Endothelial cell of umbilical vein (primary cell): Measurements from ENCODE around the gene SRP68. TPM values are rescaled to one million over a fixed set of nuclear protein-coding genes. Genes with fewer than 3 reads are reported as not detected.

Experiments used
- BruUV-seq: library from RNA; stranded (reverse); fragments of 400-500 nt; replicated peaks from 2 replicates; lab custom pipeline; 2021; lab: Mats Ljungman, UMichigan
- CTCF ChIA-PET: fragments of 300-600, 350-600 bp; sonication (Branson Sonifier 250); formaldehyde crosslinking; loops from one replicate; lab custom pipeline; 2021; ENCODE audit warnings: antibody characterized with exemption, inconsistent platforms; lab: Charles Lee
- POLR2A ChIA-PET: fragments of 300-600, 350-600 bp; sonication (Branson Sonifier 250); formaldehyde crosslinking; loops from one replicate; lab custom pipeline; 2021; ENCODE audit warnings: antibody characterized with exemption, inconsistent platforms; lab: Charles Lee
- DNase-seq: peaks from one replicate; pipeline ENCODE4 v3.0.0-alpha.2; 2011; ENCODE audit warnings: low read depth, low spot score
- FAIRE-seq: peaks from 2 replicates; lab custom pipeline; 2011; peaks lifted over from hg19 to GRCh38; lab: Jason Lieb, UNC
- H2AFZ ChIP-seq: 2 replicates; pipeline ENCODE4 v1.6.0; 2012; ENCODE audit warnings: low read depth, low read length, control low read depth, inconsistent platforms
- H3K27ac ChIP-seq: 2 replicates; pipeline ENCODE4 v1.5.1; 2011; ENCODE audit warnings: low read depth, mild to moderate bottlenecking, control low read depth, low read length, moderate library complexity; ENCODE audit not compliant: insufficient read depth
- H3K27me3 ChIP-seq, 2 experiments: 2 replicates each; pipeline versions ENCODE4 v1.6.0 to v1.6.1; 2011; ENCODE audit warnings: low read length in 2 of 2, mixed read lengths in 1 of 2; ENCODE audit not compliant: control insufficient read depth in 2 of 2, insufficient read depth in 2 of 2
- H3K36me3 ChIP-seq, 2 experiments: 2 replicates in 1 of 2; 3 replicates in 1 of 2; pipeline ENCODE4 v1.5.1; 2011; ENCODE audit warnings: low read length in 2 of 2, mild to moderate bottlenecking in 1 of 2, moderate library complexity in 1 of 2; ENCODE audit not compliant: control insufficient read depth in 2 of 2, insufficient read depth in 2 of 2; ENCODE audit errors: extremely low read depth in 1 of 2
- H3K4me1 ChIP-seq: 3 replicates; pipeline ENCODE4 v1.5.1; 2011; ENCODE audit warnings: mild to moderate bottlenecking, low read length; ENCODE audit not compliant: control insufficient read depth, insufficient read depth; ENCODE audit errors: extremely low read depth
- H3K4me2 ChIP-seq: 2 replicates; pipeline ENCODE4 v1.6.1; 2011; ENCODE audit warnings: low read length, control low read depth, mixed read lengths; ENCODE audit not compliant: insufficient read depth
- H3K4me3 ChIP-seq, 3 experiments: fragments of 200-600 bp in 1 of 3; sonication (generic), shearing (Covaris generic) in 1 of 3; replicated peaks in 1 of 3; 2 replicates each; pipeline ENCODE4 v1.5.1; 2011 to 2016; ENCODE audit warnings: control low read depth in 3 of 3, low read length in 3 of 3, mild to moderate bottlenecking in 2 of 3, inconsistent platforms in 1 of 3, low read depth in 1 of 3, moderate library complexity in 1 of 3; ENCODE audit not compliant: insufficient read depth in 1 of 3
- H3K79me2 ChIP-seq: 2 replicates; pipeline ENCODE4 v1.6.0; 2012; ENCODE audit warnings: low read length, inconsistent platforms; ENCODE audit not compliant: control insufficient read depth, insufficient read depth
- H3K9ac ChIP-seq: replicated peaks from 2 replicates; pipeline ENCODE3; 2011; ENCODE audit warnings: low read length, control low read depth; ENCODE audit not compliant: insufficient read depth; ENCODE audit errors: extremely low read depth
- H3K9me1 ChIP-seq: replicated peaks from 3 replicates; pipeline ENCODE4 v1.6.0; 2011; ENCODE audit warnings: mild to moderate bottlenecking, low read length; ENCODE audit not compliant: control insufficient read depth, insufficient read depth; ENCODE audit errors: extremely low read depth
- H3K9me3 ChIP-seq: replicated peaks from 2 replicates; pipeline ENCODE4 v1.5.1; 2012; ENCODE audit warnings: low read length, inconsistent platforms; ENCODE audit not compliant: control insufficient read depth, insufficient read depth
- H4K20me1 ChIP-seq: replicated peaks from 2 replicates; pipeline ENCODE3; 2011; ENCODE audit warnings: mild to moderate bottlenecking, low read length; ENCODE audit not compliant: control insufficient read depth, insufficient read depth; ENCODE audit errors: extremely low read depth
- FOS ChIP-seq: IDR thresholded peaks from 2 replicates; pipeline ENCODE4 v1.6.1; 2011; ENCODE audit warnings: mild to moderate bottlenecking, low read length, moderate library complexity, borderline replicate concordance; ENCODE audit not compliant: insufficient read depth
- GATA2 ChIP-seq: IDR thresholded peaks from 2 replicates; pipeline ENCODE4 v1.7.0; 2011; ENCODE audit warnings: low read depth, mild to moderate bottlenecking, moderate library complexity, mixed read lengths, low read length; ENCODE audit not compliant: insufficient read length, insufficient read depth
- MYC ChIP-seq: IDR thresholded peaks from one replicate; pipeline ENCODE4 v1.6.1; 2011; ENCODE audit warnings: mild to moderate bottlenecking, low read depth, low read length
- POLR2A ChIP-seq: IDR thresholded peaks from 2 replicates; pipeline ENCODE4 v1.6.1; 2012; ENCODE audit warnings: low read depth, mild to moderate bottlenecking, control low read depth, low read length
- POLR2AphosphoS5 ChIP-seq: IDR thresholded peaks from 2 replicates; pipeline ENCODE4 v1.6.1; 2012; ENCODE audit warnings: low read depth, mild to moderate bottlenecking, control low read depth, low read length, moderate library complexity; ENCODE audit not compliant: insufficient read depth
- dilution Hi-C: fragments of 300-500 bp; cut with MboI; formaldehyde crosslinking; loops from one replicate; pipeline ENCODE4 v1.15.0; 2019; ENCODE audit warnings: low sequenced_read_pairs; ENCODE audit not compliant: extremely low pct_ligation_motif_present
- intact Hi-C: fragments of 100-400 bp; cut with micrococcal nuclease; formaldehyde crosslinking; loops from one replicate; pipeline ENCODE4 v1.10.0; 2022
- polyA plus RNA-seq, 4 experiments: library from polyadenylated mRNA; depleted of rRNA in 3 of 4; stranded (reverse) in 3 of 4; unstranded in 1 of 4; fragments of >200 nt; gene quantifications; 2 replicates each; pipeline versions ENCODE4 v1.2.1 to v1.2.3, GENCODE V29; 2011 to 2012; ENCODE audit warnings: missing spikeins in 1 of 4
- total RNA-seq: library from RNA; stranded (reverse); gene quantifications from 2 replicates; pipeline ENCODE4 v1.2.3, GENCODE V29; 2021
- TF ChIP-seq, protein P1 (sequence below): IDR thresholded peaks from 2 replicates; pipeline ENCODE4 v1.6.1; 2011; ENCODE audit not compliant: insufficient read depth, insufficient read length
- TF ChIP-seq, protein P2 (sequence below), 2 donors: IDR thresholded peaks; 1 replicate in 1 of 2; 2 replicates in 1 of 2; pipeline ENCODE4 v1.5.1; 2011; ENCODE audit warnings: low read length in 2 of 2, mild to moderate bottlenecking in 2 of 2, moderate library complexity in 2 of 2, control low read depth in 1 of 2, inconsistent platforms in 1 of 2, low read depth in 1 of 2; ENCODE audit not compliant: insufficient read depth in 1 of 2; ENCODE audit errors: extremely low read depth in 1 of 2

SRP68 gene
- total and polyA plus RNA-seq, 2 donors (not counting 3 experiments of a cell fraction or from before 2014, with no cell fraction given) = 64.6 to 81.7 TPM

DNA sequence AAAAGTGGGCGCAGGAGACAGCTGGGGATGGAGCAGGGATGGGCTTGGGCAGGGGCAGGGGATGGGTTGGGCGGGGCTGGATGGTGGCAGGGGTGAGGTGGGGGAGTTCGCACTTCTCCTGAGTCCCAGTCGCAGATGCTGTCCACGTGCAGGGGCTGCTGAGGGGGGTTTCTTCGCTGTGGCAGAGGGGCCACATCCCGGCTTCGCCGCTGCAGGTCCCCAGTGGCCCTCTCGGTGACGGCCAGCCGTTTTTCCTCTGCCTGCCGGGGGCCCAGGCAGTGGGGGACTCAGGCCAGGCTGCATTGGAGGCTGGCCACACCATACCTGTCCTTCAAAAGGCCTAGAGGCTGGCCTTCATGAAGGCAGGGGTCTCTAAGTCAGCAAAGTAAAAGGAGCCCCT lies 53.5 kb downstream of the SRP68 start:
- Histone ChIP-seq H4K20me1 (no peaks in the 10 kb centered on the region), H3K9ac (no peak overlapping the region), H3K4me2 (no peak overlapping the region), H2AFZ (no peak overlapping the region), H3K79me2 (no peaks in the 10 kb centered on the region), H3K27ac (no peak overlapping the region), H3K9me1 (no peaks in the 10 kb centered on the region), H3K4me1 (no peaks in the 10 kb centered on the region), H3K4me3 (no peak overlapping the region), H3K27me3 (no peaks in the 10 kb centered on the region), H3K9me3 (no peaks in the 10 kb centered on the region), H3K36me3 (no peaks in the 10 kb centered on the region)
- BruUV-seq = no TSS peak
- dilution Hi-C loops = no loop called here
- ChIA-PET CTCF (interaction anchor here (1.0 to 1.5 kb wide), 6 partner anchors 9 to 163 kb away, joined by 3 to 9 read pairs (median 4); partner anchors contain the start of gene CDK3), POLR2A (no interaction called here)
- DNase-seq (no peak), FAIRE-seq (no peak)
- intact Hi-C loops = loop anchor here (10.0 kb wide), 2 partner anchors 166 to 256 kb away; no protein-coding TSS in a partner anchor
- no peak for TF ChIP-seq FOS
- TF ChIP-seq POLR2A = no peak
- TF ChIP-seq, protein P1, sequence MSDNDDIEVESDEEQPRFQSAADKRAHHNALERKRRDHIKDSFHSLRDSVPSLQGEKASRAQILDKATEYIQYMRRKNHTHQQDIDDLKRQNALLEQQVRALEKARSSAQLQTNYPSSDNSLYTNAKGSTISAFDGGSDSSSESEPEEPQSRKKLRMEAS = no peak
- TF ChIP-seq POLR2AphosphoS5 = no peak
- no peak for TF ChIP-seq MYC
- TF ChIP-seq GATA2 = no peak
- TF ChIP-seq, protein P2, sequence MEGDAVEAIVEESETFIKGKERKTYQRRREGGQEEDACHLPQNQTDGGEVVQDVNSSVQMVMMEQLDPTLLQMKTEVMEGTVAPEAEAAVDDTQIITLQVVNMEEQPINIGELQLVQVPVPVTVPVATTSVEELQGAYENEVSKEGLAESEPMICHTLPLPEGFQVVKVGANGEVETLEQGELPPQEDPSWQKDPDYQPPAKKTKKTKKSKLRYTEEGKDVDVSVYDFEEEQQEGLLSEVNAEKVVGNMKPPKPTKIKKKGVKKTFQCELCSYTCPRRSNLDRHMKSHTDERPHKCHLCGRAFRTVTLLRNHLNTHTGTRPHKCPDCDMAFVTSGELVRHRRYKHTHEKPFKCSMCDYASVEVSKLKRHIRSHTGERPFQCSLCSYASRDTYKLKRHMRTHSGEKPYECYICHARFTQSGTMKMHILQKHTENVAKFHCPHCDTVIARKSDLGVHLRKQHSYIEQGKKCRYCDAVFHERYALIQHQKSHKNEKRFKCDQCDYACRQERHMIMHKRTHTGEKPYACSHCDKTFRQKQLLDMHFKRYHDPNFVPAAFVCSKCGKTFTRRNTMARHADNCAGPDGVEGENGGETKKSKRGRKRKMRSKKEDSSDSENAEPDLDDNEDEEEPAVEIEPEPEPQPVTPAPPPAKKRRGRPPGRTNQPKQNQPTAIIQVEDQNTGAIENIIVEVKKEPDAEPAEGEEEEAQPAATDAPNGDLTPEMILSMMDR (IDR thresholded peaks at IDR 0.05; ENCODE audit: extremely low read depth in 1 of 2, insufficient read depth in 1 of 2, low read depth in 1 of 2, low read length in 2 of 2) = no peak
